ENCODE results near the gene SH3PXD2A. TPM values are rescaled to one million over a fixed set of nuclear protein-coding genes. Genes with fewer than 3 reads are reported as not detected.

The SH3PXD2A gene
- total RNA-seq, 2 donors from 2014 or later = 7.8 to 10.2 TPM

DNA sequence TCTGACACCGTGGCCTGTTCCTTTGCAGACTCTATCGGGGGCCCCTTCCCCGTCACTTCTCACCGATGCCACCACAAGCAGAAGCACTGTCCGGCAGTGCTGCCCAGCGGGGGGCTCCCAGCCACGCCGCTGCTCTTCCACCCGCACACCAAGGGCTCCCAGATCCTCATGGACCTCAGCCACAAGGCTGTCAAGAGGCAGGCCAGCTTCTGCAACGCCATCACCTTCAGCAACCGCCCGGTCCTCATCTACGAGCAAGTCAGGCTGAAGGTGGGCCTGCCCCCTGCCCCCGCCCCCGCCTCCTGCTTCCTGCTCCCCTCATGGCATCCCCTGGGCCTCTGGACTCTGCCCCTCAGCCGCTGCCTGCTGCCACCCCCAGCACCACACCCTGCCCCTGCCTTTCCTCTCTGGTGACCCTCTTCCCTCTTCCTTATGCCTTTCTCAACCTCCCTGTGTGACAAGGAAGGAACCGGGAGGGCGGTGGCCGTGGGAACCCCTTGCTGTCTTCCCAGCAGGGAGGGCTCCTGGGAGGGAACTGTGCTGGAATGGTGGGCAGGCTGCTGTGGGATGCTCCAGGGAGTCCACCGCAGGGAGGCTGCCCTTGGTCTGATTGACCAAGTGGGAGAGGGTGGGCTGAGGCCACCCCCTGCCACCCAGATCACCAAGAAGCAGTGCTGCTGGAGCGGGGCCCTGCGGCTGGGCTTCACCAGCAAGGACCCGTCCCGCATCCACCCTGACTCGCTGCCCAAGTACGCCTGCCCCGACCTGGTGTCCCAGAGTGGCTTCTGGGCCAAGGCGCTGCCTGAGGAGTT, 284.3 kb downstream of the SH3PXD2A start:
- H3K4me3 Mint-ChIP-seq = no peak overlapping the region

DNA sequence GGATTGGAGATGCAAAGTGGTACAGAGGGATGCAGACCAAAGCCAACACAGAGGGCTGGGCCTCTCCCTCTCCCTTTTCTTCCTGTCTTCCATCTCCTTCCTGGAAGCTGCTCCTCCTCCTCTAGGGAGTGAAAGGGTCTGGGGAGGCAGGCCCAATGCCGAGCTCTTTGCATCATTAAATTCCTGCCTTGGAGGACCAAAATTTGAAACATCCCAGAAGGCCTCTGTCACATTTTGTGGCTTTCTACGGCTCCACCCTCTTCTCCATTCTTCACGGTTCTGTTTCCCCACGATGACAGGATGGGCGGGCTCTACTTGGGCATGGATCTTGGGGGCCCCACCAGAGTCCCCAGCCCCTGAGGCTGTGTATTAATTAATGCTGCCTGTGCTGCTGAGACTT, 285.5 kb downstream of the SH3PXD2A start:
- ATAC-seq (replicated peaks in 1 of 2) = no peak
- H3K36me3 Mint-ChIP-seq (ENCODE audit: insufficient read depth in 2 of 2) = no peaks in the 10 kb centered on the region

More for the DNA sequence above, 284.3 kb downstream of the SH3PXD2A start:
- Mint-ChIP-seq H3K27ac (no peak overlapping the region), H3K36me3 (ENCODE audit: insufficient read depth in 2 of 2) (no peaks in the 10 kb centered on the region), H3K9me3 (no peaks in the 10 kb centered on the region), H3K27me3 (ENCODE audit: low read depth) (no peaks in the 10 kb centered on the region), H3K4me1 (ENCODE audit: low read depth) (no peaks in the 10 kb centered on the region)
- no peak for ATAC-seq (replicated peaks in 1 of 2)
- no peak for DNase-seq

DNA sequence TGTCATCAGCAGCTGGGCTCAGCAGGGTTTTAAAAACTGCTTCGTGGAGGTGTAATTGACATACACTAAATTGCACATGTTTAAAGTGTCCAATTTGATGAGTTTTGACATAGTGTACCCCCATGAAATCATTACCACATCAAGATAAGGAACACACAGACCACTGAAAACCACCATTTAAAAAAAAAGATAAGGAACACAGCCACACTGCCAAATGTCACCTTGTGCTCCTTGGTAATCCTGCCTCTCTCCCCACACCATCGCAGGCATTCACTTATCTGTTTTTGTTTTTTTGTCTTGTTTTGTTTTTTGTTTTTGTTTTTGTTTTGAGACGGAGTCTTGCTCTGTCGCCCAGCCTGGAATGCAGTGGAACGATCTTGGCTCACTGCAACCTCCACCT, 286.9 kb downstream of the SH3PXD2A start:
- H3K4me3 Mint-ChIP-seq = no peak overlapping the region
- H3K27ac Mint-ChIP-seq = no peak overlapping the region
- no peaks in the 10 kb centered on the region for H3K4me1 Mint-ChIP-seq (ENCODE audit: low read depth)
- no peak for ATAC-seq (replicated peaks in 1 of 2)
- no peaks in the 10 kb centered on the region for H3K9me3 Mint-ChIP-seq
- no peak for DNase-seq
- no peaks in the 10 kb centered on the region for H3K36me3 Mint-ChIP-seq (ENCODE audit: insufficient read depth in 2 of 2)
- no peaks in the 10 kb centered on the region for H3K27me3 Mint-ChIP-seq (ENCODE audit: low read depth)

More for the DNA sequence above, 285.5 kb downstream of the SH3PXD2A start:
- Mint-ChIP-seq H3K9me3 (no peaks in the 10 kb centered on the region), H3K27me3 (ENCODE audit: low read depth) (no peaks in the 10 kb centered on the region), H3K4me1 (ENCODE audit: low read depth) (no peaks in the 10 kb centered on the region), H3K4me3 (no peak overlapping the region), H3K27ac (no peak overlapping the region)
- DNase-seq = no peak

DNA sequence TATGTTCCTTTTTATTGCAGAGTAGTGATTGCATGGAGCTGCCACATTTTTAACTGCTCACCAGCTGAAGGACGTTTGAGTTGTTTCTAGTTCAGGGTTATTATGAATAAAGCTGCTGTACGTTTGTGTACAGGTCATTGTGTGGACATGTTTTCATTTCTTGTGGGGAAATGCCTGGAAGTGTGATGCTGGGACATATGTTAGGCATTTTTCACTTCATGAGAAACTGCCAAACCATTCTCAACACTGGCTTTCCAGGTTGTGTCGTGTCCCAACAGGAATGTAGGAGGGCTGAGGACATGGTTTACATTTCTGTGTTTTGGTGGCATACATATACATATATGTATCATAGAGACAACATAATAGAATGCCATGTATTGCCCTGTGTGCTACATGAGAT, 288.8 kb downstream of the SH3PXD2A start:
- Mint-ChIP-seq H3K9me3 (no peaks in the 10 kb centered on the region), H3K4me3 (no peak overlapping the region), H3K4me1 (ENCODE audit: low read depth) (no peaks in the 10 kb centered on the region), H3K27ac (no peak overlapping the region), H3K36me3 (ENCODE audit: insufficient read depth in 2 of 2) (no peaks in the 10 kb centered on the region), H3K27me3 (ENCODE audit: low read depth) (no peaks in the 10 kb centered on the region)
- DNase-seq (no peak), ATAC-seq (replicated peaks in 1 of 2) (no peak)

DNA sequence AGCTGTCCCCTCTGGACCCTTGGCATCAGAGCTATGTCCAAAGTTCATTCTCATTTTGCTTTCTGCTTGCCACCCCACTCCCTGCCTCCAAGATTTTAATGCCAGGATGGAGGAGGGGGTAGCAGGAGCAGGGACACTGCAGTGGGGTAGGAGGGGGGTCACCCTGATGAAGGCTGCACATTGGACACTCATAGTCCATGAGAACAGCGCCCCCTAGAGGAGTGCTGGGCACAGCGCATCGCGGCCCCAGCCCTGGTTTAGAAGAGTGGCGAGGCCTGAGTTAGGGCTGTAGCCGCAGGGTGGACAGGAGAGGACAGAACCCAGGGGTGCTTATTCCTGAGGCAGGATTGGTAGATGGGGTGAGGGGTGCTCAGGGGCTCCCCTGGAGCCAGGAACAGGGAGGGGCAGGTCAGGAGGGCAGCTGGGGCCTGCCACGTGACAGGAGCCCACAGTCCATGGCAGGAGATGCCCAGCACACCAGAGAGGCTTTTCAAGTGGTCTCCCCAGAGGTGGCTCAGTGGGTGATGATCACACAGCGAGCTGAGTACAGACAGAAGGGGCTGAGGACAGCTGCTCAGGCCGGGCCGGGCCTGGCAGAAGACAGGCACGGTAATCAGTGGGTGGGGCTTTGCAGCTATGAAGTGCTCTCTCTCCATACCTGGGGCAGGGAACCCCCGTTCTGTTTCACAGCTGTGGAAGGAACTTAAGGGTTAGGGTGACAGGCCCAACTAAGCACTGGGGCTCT, 290.4 kb downstream of the SH3PXD2A start:
- H3K27ac Mint-ChIP-seq = no peak overlapping the region
- no peaks in the 10 kb centered on the region for H3K9me3 Mint-ChIP-seq
- no peaks in the 10 kb centered on the region for H3K4me1 Mint-ChIP-seq (ENCODE audit: low read depth)
- no peaks in the 10 kb centered on the region for H3K36me3 Mint-ChIP-seq (ENCODE audit: insufficient read depth in 2 of 2)
- no peak overlapping the region for H3K4me3 Mint-ChIP-seq
- H3K27me3 Mint-ChIP-seq (ENCODE audit: low read depth) = no peaks in the 10 kb centered on the region
- peak; percentile 63 to 69 for ATAC-seq (replicated peaks in 1 of 2)
- peak; percentile 60 to 69 for DNase-seq

DNA sequence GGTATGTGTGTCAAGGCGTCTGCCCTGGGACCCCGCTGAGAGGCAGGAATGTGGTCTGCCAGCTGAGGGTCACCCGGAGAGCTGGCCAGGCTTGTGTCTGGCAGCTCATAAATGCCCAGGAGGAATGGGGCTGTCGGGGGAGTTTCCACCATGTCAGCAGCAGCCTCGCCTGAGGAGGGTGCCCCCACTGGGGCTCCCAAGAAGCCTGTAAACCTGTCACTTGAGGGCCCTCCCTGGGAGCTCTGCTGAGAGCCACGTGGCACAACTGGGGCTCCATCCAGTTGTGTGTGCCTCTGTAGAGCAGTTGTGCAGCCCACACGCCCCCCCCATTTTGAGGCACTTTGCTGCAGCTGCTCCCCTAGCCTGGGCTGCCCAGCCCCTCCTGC, 291.3 kb downstream of the SH3PXD2A start:
- DNase-seq (no peak), ATAC-seq (replicated peaks in 1 of 2) (no peak)
- H3K4me1 Mint-ChIP-seq (ENCODE audit: low read depth) = no peaks in the 10 kb centered on the region
- H3K9me3 Mint-ChIP-seq = no peaks in the 10 kb centered on the region
- no peaks in the 10 kb centered on the region for H3K36me3 Mint-ChIP-seq (ENCODE audit: insufficient read depth in 2 of 2)
- no peak overlapping the region for H3K4me3 Mint-ChIP-seq
- H3K27me3 Mint-ChIP-seq (ENCODE audit: low read depth) = no peaks in the 10 kb centered on the region
- H3K27ac Mint-ChIP-seq = no peak overlapping the region

DNA sequence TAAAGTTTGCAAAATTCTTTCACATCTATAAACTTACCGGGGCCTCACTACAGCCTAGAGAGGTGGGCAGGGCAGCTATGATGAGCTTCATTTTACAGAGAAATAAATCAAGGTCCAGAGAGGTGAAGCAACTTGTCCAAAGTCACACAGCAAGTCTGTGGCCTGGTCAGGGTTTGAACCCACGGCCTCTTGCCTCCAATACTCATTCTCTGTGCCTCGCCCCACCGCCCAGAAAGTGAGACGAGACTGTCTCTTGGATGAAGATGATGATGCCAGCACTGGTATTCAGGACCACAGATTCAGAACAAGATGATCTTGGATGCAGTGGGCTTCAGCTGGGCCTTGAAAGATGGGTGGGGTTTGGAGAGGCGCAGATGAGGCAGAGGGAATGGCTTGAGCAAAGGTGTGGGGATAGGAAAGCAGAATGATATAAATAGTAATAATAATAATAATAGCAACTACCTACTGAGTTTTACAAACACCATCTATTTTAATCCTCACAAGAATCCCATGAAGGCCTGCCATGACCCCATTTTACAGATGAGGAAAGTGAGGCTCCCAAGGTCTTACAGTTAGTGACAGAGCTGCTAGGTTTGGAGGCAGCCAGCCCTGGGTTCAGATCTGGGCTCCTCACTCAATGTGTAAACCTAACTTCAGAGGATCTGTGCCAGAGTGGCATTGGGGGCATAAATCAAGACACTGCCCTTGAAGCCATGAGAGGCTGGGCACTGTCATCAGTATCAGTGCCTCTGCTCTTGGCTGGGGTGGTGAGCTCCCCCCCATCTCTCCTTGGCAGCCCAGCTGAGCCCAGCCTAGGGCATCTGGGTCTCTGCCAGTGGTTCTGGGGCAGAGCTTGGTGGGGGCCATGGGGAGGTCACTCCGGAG, 291.9 kb downstream of the SH3PXD2A start:
- Mint-ChIP-seq H3K27ac (no peak overlapping the region), H3K9me3 (no peaks in the 10 kb centered on the region), H3K4me1 (ENCODE audit: low read depth) (no peaks in the 10 kb centered on the region), H3K4me3 (no peak overlapping the region), H3K27me3 (ENCODE audit: low read depth) (peaks cover 2% of the 10 kb centered on the region), H3K36me3 (ENCODE audit: insufficient read depth in 2 of 2) (no peaks in the 10 kb centered on the region)
- no peak for DNase-seq
- no peak for ATAC-seq (replicated peaks in 1 of 2)

DNA sequence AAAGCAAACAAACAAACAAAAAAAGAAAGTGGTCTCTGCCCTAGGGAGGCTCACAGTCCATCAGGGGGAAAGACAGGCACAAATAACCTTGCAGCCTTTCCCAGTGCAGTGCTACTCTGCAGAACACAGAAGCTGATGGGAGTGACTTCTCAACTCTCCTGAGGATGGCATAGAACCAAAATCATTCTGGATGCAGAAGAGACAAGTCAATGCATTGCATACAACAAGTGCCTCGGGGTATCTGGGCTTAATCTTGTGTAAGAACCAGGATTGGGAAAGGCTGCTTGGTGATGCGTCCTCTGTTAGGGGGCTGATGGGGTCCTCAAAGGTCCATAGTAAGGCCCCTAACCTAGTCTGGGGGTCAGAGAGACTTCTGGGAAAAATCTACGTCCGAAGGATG, 293.0 kb downstream of the SH3PXD2A start:
- Mint-ChIP-seq H3K4me1 (ENCODE audit: low read depth) (no peaks in the 10 kb centered on the region), H3K4me3 (no peak overlapping the region), H3K9me3 (no peaks in the 10 kb centered on the region), H3K27ac (no peak overlapping the region), H3K36me3 (ENCODE audit: insufficient read depth in 2 of 2) (no peaks in the 10 kb centered on the region), H3K27me3 (ENCODE audit: low read depth) (peaks cover 10% of the 10 kb centered on the region)
- ATAC-seq (replicated peaks in 1 of 2) = no peak
- DNase-seq = no peak

DNA sequence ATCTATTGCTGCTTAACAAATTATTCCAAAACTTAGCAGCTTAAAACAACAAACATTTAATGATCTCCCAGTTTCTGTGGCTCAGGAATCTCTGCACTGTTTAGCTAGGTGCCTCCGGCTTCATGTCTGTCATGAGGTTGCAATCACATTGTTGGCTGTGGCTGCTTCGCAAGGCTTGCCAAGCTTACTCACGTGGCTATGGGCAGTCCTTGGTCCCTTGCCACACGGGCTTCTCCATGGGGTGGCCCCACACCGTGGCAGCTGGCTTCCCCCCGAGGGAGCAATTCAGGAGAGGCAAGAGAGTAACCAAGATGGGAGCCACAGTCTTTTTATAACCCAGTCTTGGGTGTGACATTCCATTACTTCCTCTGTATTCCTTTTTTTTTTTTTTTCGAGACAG, 294.5 kb downstream of the SH3PXD2A start:
- Mint-ChIP-seq H3K36me3 (ENCODE audit: insufficient read depth in 2 of 2) (no peaks in the 10 kb centered on the region), H3K9me3 (no peaks in the 10 kb centered on the region), H3K4me1 (ENCODE audit: low read depth) (no peaks in the 10 kb centered on the region), H3K27ac (no peak overlapping the region), H3K27me3 (ENCODE audit: low read depth) (peaks cover 16% of the 10 kb centered on the region), H3K4me3 (no peak overlapping the region)
- no peak for ATAC-seq (replicated peaks in 1 of 2)
- DNase-seq = no peak

DNA sequence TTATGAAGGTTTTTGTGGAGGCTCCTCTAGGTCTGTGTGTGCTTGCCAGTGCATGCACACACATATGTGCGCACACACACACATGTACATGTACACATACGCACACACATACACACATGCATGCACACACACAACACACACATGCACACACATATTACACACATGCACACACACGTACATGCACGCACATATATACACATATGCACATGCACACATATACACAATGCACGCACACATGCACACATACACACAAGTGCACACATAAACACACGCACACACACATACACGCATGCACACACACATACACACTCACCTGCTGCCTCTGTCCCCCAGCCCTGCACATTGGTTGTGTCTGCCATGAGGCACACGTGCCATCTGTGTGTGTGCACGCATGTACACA, 295.6 kb downstream of the SH3PXD2A start:
- ATAC-seq (replicated peaks in 1 of 2) = no peak
- H3K4me1 Mint-ChIP-seq (ENCODE audit: low read depth) = peaks cover 2% of the 10 kb centered on the region
- H3K36me3 Mint-ChIP-seq (ENCODE audit: insufficient read depth in 2 of 2) = no peaks in the 10 kb centered on the region
- no peak overlapping the region for H3K27ac Mint-ChIP-seq
- no peak overlapping the region for H3K4me3 Mint-ChIP-seq
- peaks cover 19% of the 10 kb centered on the region for H3K27me3 Mint-ChIP-seq (ENCODE audit: low read depth)
- no peak for DNase-seq
- no peaks in the 10 kb centered on the region for H3K9me3 Mint-ChIP-seq

DNA sequence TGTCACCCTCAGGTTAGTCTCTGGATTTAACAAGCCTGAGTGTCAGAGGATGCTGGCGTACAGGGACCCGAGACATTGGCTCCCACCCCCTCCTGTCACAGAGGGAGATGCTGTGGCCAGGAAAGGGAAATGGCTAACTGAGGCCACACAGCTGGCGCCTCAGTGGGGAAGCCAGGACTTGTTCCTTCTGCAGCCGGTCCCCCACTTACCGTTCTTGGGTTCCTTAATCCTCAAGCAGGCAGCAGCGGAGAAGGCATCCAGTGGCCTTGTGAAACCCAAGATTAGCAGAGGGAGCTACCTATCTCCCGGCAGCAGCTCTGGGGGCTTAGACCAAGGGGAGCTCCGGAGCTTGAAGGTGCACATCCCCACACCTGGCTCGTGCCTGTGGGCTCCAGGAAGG, 296.5 kb downstream of the SH3PXD2A start:
- Mint-ChIP-seq H3K27me3 (ENCODE audit: low read depth) (peaks cover 28% of the 10 kb centered on the region), H3K36me3 (ENCODE audit: insufficient read depth in 2 of 2) (no peaks in the 10 kb centered on the region), H3K4me1 (ENCODE audit: low read depth) (peaks cover 10% of the 10 kb centered on the region), H3K27ac (no peak overlapping the region), H3K4me3 (no peak overlapping the region), H3K9me3 (no peaks in the 10 kb centered on the region)
- no peak for ATAC-seq (replicated peaks in 1 of 2)
- DNase-seq = no peak

DNA sequence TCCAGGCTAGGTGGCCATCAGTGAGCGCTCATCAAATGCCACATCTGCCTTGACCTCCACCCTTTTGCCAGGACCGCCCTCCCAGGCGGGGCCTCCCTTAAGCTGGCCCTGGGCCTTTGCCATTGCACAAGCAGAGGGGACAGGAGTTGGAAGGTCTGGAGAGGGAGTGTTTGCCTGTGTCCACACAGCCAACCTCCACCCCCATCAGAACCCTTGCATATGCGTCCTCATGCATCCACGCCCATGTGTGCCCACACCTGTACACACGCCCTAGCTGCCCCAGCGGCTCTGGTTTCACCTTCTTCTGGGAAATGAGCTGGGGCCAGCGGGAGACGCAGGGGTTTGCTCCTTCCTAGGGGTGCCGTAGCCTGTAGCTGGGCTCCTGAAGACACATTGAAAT, 297.9 kb downstream of the SH3PXD2A start:
- H3K4me1 Mint-ChIP-seq (ENCODE audit: low read depth) = peaks cover 16% of the 10 kb centered on the region
- no peak for ATAC-seq (replicated peaks in 1 of 2)

More for the DNA sequence above, 297.9 kb downstream of the SH3PXD2A start:
- Mint-ChIP-seq H3K27me3 (ENCODE audit: low read depth) (peaks cover 28% of the 10 kb centered on the region), H3K27ac (no peak overlapping the region), H3K36me3 (ENCODE audit: insufficient read depth in 2 of 2) (no peaks in the 10 kb centered on the region), H3K9me3 (no peaks in the 10 kb centered on the region), H3K4me3 (no peak overlapping the region)
- no peak for DNase-seq
